ENCODE measurements around the gene ILRUN.
"Not testable (repeated sequence)": the region's sequence is repeated elsewhere in the genome, so short reads cannot be mapped to it uniquely, and the experiment has no call there.

Gene ILRUN

GRCh38 chr6:34652263-34652662 lies 44.3 kb downstream of the ILRUN start:
- Histone ChIP-seq H3F3A (ENCODE audit: insufficient read depth, low read length) (peaks cover 22% of the 10 kb centered on the region), H3K4me2 (ENCODE audit: low read depth, low read length) (no peak overlapping the region), H2AFZ (ENCODE audit: low read length) (no peak overlapping the region), H3K4me3 (ENCODE audit: low read length) (no peak overlapping the region), H3K9me2 (replicated peaks; ENCODE audit: insufficient read depth, low read length) (no peaks in the 10 kb centered on the region), H3K4me1 (ENCODE audit: low read length) (peaks cover 24% of the 10 kb centered on the region), H3K9ac (ENCODE audit: low read length) (no peak overlapping the region), H4K20me1 (ENCODE audit: insufficient read depth, low read length) (no peaks in the 10 kb centered on the region), H3K79me2 (ENCODE audit: low read length) (peaks cover 74% of the 10 kb centered on the region), H3K27me3 (replicated peaks; ENCODE audit: insufficient read depth, low read length) (no peaks in the 10 kb centered on the region), H3K9me3 (replicated peaks; ENCODE audit: insufficient read depth, low read length) (no peaks in the 10 kb centered on the region), H3K36me3 (replicated peaks; ENCODE audit: insufficient read depth, low read length) (0 out of 2 replicates have a peak, but pooled peaks cover 6% of the 10 kb centered on the region), H3K27ac (ENCODE audit: low read length) (no peak overlapping the region)
- TF ChIP-seq EZH2phosphoT487 (IDR thresholded peaks at IDR 0.05; ENCODE audit: low read length) (no peak), CTCF (IDR thresholded peaks at IDR 0.05; ENCODE audit: low read length) (no peak), EZH2 (optimal IDR thresholded peaks at IDR 0.05; ENCODE audit: low read depth, low read length) (no peak)
- DNase-seq: no peak

- TF ChIP-seq CTCF (IDR thresholded peaks at IDR 0.05; ENCODE audit: low read length) (no peak), EZH2 (optimal IDR thresholded peaks at IDR 0.05; ENCODE audit: low read depth, low read length) (no peak), EZH2phosphoT487 (IDR thresholded peaks at IDR 0.05; ENCODE audit: low read length) (no peak)
- 0 out of 2 replicates have a peak, but pooled peaks cover 6% of the 10 kb centered on the region for H3K36me3 ChIP-seq (replicated peaks; ENCODE audit: insufficient read depth, low read length)
- H3K4me3 ChIP-seq (ENCODE audit: low read length): no peak overlapping the region
- no peak for DNase-seq
- peaks cover 88% of the 10 kb centered on the region for H3K79me2 ChIP-seq (ENCODE audit: low read length)
- no peak overlapping the region for H3K9ac ChIP-seq (ENCODE audit: low read length)
- H3K4me1 ChIP-seq (ENCODE audit: low read length): peaks cover 14% of the 10 kb centered on the region
- no peaks in the 10 kb centered on the region for H3K9me3 ChIP-seq (replicated peaks; ENCODE audit: insufficient read depth, low read length)
- peaks cover 8% of the 10 kb centered on the region for H3F3A ChIP-seq (ENCODE audit: insufficient read depth, low read length)
- no peak overlapping the region for H3K4me2 ChIP-seq (ENCODE audit: low read depth, low read length)
- no peaks in the 10 kb centered on the region for H3K27me3 ChIP-seq (replicated peaks; ENCODE audit: insufficient read depth, low read length)
- H3K9me2 ChIP-seq (replicated peaks; ENCODE audit: insufficient read depth, low read length): no peaks in the 10 kb centered on the region
- H2AFZ ChIP-seq (ENCODE audit: low read length): no peak overlapping the region
- no peak overlapping the region for H3K27ac ChIP-seq (ENCODE audit: low read length)
- no peaks in the 10 kb centered on the region for H4K20me1 ChIP-seq (ENCODE audit: insufficient read depth, low read length)
These were observed 45.7 kb downstream of the ILRUN start for GRCh38 chr6:34650823-34651222.

DNA sequence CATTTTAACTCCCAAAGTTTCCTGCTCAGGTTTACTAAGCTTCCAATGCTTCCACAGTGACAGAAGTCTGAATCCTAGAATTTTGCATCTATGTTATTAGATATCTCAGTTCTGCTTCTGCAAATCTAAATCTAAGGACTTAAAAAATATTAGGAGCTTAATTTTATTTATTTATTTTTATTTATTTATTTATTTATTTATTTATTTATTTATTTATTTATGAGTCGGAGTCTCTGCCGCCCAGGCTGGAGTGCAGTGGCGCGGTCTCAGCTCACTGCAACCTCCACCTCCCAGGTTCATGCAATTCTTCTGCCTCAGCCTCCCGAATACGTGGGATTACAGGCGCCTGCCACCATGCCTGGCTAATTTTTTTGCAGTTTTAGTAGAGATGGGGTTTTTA lies 46.3 kb downstream of the ILRUN start:
- not testable (repeated sequence) for H3K9me3 ChIP-seq (replicated peaks; ENCODE audit: insufficient read depth, low read length); H3K4me1 ChIP-seq (ENCODE audit: low read length); H3K9me2 ChIP-seq (replicated peaks; ENCODE audit: insufficient read depth, low read length); H3K9ac ChIP-seq (ENCODE audit: low read length); H4K20me1 ChIP-seq (ENCODE audit: insufficient read depth, low read length); H3F3A ChIP-seq (ENCODE audit: insufficient read depth, low read length); H3K4me3 ChIP-seq (ENCODE audit: low read length); H3K27ac ChIP-seq (ENCODE audit: low read length); H3K27me3 ChIP-seq (replicated peaks; ENCODE audit: insufficient read depth, low read length); H3K4me2 ChIP-seq (ENCODE audit: low read depth, low read length); H3K36me3 ChIP-seq (replicated peaks; ENCODE audit: insufficient read depth, low read length); H2AFZ ChIP-seq (ENCODE audit: low read length); DNase-seq
- peaks cover 84% of the 10 kb centered on the region for H3K79me2 ChIP-seq (ENCODE audit: low read length)

GRCh38 chr6:34648806-34649205 lies 47.8 kb downstream of the ILRUN start:
- Histone ChIP-seq H3K9me3 (replicated peaks; ENCODE audit: insufficient read depth, low read length) (no peaks in the 10 kb centered on the region), H3K79me2 (ENCODE audit: low read length) (peaks cover 81% of the 10 kb centered on the region), H3K4me1 (ENCODE audit: low read length) (no peaks in the 10 kb centered on the region; the same call in 1 of the 2 replicates), H3K36me3 (replicated peaks; ENCODE audit: insufficient read depth, low read length) (0 out of 2 replicates have a peak, but pooled peaks cover 6% of the 10 kb centered on the region), H3K27me3 (replicated peaks; ENCODE audit: insufficient read depth, low read length) (no peaks in the 10 kb centered on the region), H3K4me3 (ENCODE audit: low read length) (no peak overlapping the region), H3K9ac (ENCODE audit: low read length) (no peak overlapping the region), H2AFZ (ENCODE audit: low read length) (no peak overlapping the region), H3K27ac (ENCODE audit: low read length) (no peak overlapping the region), H3K9me2 (replicated peaks; ENCODE audit: insufficient read depth, low read length) (no peaks in the 10 kb centered on the region), H4K20me1 (ENCODE audit: insufficient read depth, low read length) (no peaks in the 10 kb centered on the region), H3F3A (ENCODE audit: insufficient read depth, low read length) (no peaks in the 10 kb centered on the region), H3K4me2 (ENCODE audit: low read depth, low read length) (no peak overlapping the region)
- no peak for TF ChIP-seq EZH2phosphoT487 (IDR thresholded peaks at IDR 0.05; ENCODE audit: low read length)
- TF ChIP-seq EZH2 (optimal IDR thresholded peaks at IDR 0.05; ENCODE audit: low read depth, low read length): no peak
- TF ChIP-seq CTCF (IDR thresholded peaks at IDR 0.05; ENCODE audit: low read length): no peak
- no peak for DNase-seq
